ENCODE data around the gene PMS2. TPM values are rescaled to one million over a fixed set of nuclear protein-coding genes. Genes with fewer than 3 reads are reported as not detected.

The PMS2 gene
- polyA plus RNA-seq, 1 donor (not counting 4 experiments of a cell fraction or from before 2014, with no cell fraction given), result 12.7 TPM

- H3K79me2 ChIP-seq (ENCODE audit: control insufficient read depth, insufficient read depth, low read length), result peaks cover 3% of the 10 kb centered on the region
- dilution Hi-C loops (cut with MboI; ENCODE audit: extremely low pct_ligation_motif_present, low sequenced_read_pairs), result no loop called here
- FAIRE-seq (no peak), DNase-seq (ENCODE audit: low read depth, low spot score) (no peak)
- no peaks in the 10 kb centered on the region for H4K20me1 ChIP-seq (ENCODE audit: control insufficient read depth, extremely low read depth, insufficient read depth, low read length)
- H3K4me2 ChIP-seq (ENCODE audit: control insufficient read depth, extremely low read depth, insufficient read depth, low read depth, low read length), result no peak overlapping the region
- H3K27me3 ChIP-seq (ENCODE audit: control insufficient read depth, extremely low read depth, insufficient read depth, low read length), result no peaks in the 10 kb centered on the region
- no peaks in the 10 kb centered on the region for H3K4me1 ChIP-seq (ENCODE audit: control insufficient read depth, extremely low read depth, insufficient read depth, low read length)
- H3K9me3 ChIP-seq (ENCODE audit: control insufficient read depth, low read depth, low read length), result no peaks in the 10 kb centered on the region
- H3K9ac ChIP-seq (ENCODE audit: control insufficient read depth, extremely low read depth, insufficient read depth, low read length), result no peak overlapping the region
- H3K4me3 ChIP-seq (ENCODE audit: control insufficient read depth in 2 of 3, extremely low read depth in 1 of 3, insufficient read depth in 2 of 3, low read depth in 1 of 3, low read length in 3 of 3), result no peak overlapping the region
- no peaks in the 10 kb centered on the region for H3K9me1 ChIP-seq (ENCODE audit: control insufficient read depth, extremely low read depth, insufficient read depth, low read length)
- peaks cover 27 to 48% of the 10 kb centered on the region in 2 experiments for H3K36me3 ChIP-seq (ENCODE audit: control insufficient read depth in 2 of 2, extremely low read depth in 1 of 2, insufficient read depth in 2 of 2, low read length in 2 of 2)
- no peak for TF ChIP-seq CTCF (optimal IDR thresholded peaks at IDR 0.05 in 1 of 3, IDR thresholded peaks at IDR 0.05 in 1 of 3, conservative IDR thresholded peaks at IDR 0.05 in 1 of 3; ENCODE audit: extremely low read depth in 1 of 3, insufficient read depth in 2 of 3, low read length in 3 of 3)
- no peak for TF ChIP-seq EZH2 (IDR thresholded peaks at IDR 0.05; ENCODE audit: low read length)
- H3K27ac ChIP-seq (ENCODE audit: control insufficient read depth, insufficient read depth, low read length), result no peak overlapping the region
- H2AFZ ChIP-seq (ENCODE audit: control insufficient read depth, low read length), result no peak overlapping the region
Measured at GRCh38 chr7:6023974-6024435, 15.2 kb upstream of the PMS2 start.

- Histone ChIP-seq H3K4me1 (ENCODE audit: control insufficient read depth, extremely low read depth, insufficient read depth, low read length) (no peaks in the 10 kb centered on the region), H3K9me1 (ENCODE audit: control insufficient read depth, extremely low read depth, insufficient read depth, low read length) (no peaks in the 10 kb centered on the region), H3K9ac (ENCODE audit: control insufficient read depth, extremely low read depth, insufficient read depth, low read length) (no peak overlapping the region), H4K20me1 (ENCODE audit: control insufficient read depth, extremely low read depth, insufficient read depth, low read length) (no peaks in the 10 kb centered on the region), H3K4me2 (ENCODE audit: control insufficient read depth, extremely low read depth, insufficient read depth, low read depth, low read length) (no peak overlapping the region), H3K4me3 (ENCODE audit: control insufficient read depth in 2 of 3, extremely low read depth in 1 of 3, insufficient read depth in 2 of 3, low read depth in 1 of 3, low read length in 3 of 3) (no peak overlapping the region), H3K79me2 (ENCODE audit: control insufficient read depth, insufficient read depth, low read length) (peaks cover 3% of the 10 kb centered on the region), H2AFZ (ENCODE audit: control insufficient read depth, low read length) (no peak overlapping the region), H3K9me3 (ENCODE audit: control insufficient read depth, low read depth, low read length) (no peaks in the 10 kb centered on the region), H3K27me3 (ENCODE audit: control insufficient read depth, extremely low read depth, insufficient read depth, low read length) (no peaks in the 10 kb centered on the region), H3K27ac (ENCODE audit: control insufficient read depth, insufficient read depth, low read length) (no peak overlapping the region), H3K36me3 (ENCODE audit: control insufficient read depth in 2 of 2, extremely low read depth in 1 of 2, insufficient read depth in 2 of 2, low read length in 2 of 2) (peaks cover 27 to 49% of the 10 kb centered on the region in 2 experiments)
- DNase-seq (ENCODE audit: low read depth, low spot score) (no peak), FAIRE-seq (no peak)
- no peak for TF ChIP-seq EZH2 (IDR thresholded peaks at IDR 0.05; ENCODE audit: low read length)
- TF ChIP-seq CTCF (optimal IDR thresholded peaks at IDR 0.05 in 1 of 3, IDR thresholded peaks at IDR 0.05 in 1 of 3, conservative IDR thresholded peaks at IDR 0.05 in 1 of 3; ENCODE audit: extremely low read depth in 1 of 3, insufficient read depth in 2 of 3, low read length in 3 of 3), result no peak
- dilution Hi-C loops (cut with MboI; ENCODE audit: extremely low pct_ligation_motif_present, low sequenced_read_pairs), result no loop called here
Measured at GRCh38 chr7:6022707-6023106, 13.9 kb upstream of the PMS2 start.
